Measurements from ENCODE around the gene AMTN.
"Not testable (repeated sequence)": the region's sequence is repeated elsewhere in the genome, so short reads cannot be mapped to it uniquely, and the experiment has no call there.

The AMTN gene, protein sequence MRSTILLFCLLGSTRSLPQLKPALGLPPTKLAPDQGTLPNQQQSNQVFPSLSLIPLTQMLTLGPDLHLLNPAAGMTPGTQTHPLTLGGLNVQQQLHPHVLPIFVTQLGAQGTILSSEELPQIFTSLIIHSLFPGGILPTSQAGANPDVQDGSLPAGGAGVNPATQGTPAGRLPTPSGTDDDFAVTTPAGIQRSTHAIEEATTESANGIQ

DNA sequence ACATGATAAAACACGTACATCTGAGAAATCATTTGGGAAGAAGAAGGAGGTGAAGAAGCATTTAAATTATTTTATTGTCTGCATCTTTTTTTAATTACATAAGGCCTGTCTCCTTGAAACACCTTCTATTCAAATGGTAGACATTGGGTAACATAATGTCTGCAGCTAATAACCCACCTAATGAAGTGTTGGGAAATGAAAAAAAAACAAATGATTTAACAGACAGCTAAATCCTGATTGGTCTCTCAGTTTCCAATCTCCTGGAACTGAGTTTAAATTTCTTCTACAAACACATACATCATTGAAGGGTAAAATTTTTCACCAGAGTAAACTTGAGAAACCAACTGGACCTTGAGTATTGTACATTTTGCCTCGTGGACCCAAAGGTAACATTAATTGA, at the start of gene AMTN:
Gene AMTN (plus strand): TSS at position 301 of the 400 bp plus-strand sequence. CDS start 209 bp downstream, outside the sequence.
- no peak for DNase-seq

DNA sequence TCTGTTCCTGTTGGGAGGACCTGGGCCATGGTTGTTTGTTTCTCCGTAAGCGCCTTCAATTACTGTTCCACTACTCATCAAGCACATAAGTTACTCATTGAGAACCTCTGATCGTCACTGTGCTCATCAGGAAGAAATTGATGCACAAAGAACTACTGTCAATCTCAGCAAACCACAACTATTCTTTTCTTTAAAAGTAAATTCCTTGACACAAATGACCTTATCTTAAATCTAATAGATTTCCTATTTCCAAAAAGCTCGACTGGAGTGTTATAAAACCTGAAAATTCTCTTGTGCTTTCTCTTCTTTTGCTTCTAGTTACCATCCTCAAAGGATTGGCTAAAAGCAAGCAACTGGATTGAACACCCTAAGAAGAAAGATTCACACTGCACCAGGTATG, 46.5 kb upstream of the AMTN start, which contains the start of gene MUC7:
Gene MUC7 (plus strand): TSS at position 301 of the 400 bp plus-strand sequence. CDS start 1,825 bp downstream, outside the sequence.
- DNase-seq: no peak

DNA sequence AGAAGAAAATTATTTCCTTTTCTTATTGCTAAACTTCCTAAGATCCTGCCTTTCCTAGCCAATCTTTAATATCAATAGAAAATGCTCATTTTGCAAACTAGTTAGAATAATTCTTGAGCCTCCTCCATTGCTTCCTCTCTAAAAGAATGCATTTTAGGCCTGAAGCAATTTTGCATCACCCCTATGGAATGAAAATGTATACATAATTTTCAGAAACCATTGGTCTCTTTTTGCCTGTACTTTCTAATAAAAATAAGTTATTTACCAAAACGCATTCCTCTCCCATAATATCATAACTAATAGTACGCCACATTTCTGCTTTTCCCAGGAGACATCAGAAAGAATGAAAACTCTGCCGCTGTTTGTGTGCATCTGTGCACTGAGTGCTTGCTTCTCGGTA, 44.7 kb upstream of the AMTN start:
- no peak for DNase-seq

DNA sequence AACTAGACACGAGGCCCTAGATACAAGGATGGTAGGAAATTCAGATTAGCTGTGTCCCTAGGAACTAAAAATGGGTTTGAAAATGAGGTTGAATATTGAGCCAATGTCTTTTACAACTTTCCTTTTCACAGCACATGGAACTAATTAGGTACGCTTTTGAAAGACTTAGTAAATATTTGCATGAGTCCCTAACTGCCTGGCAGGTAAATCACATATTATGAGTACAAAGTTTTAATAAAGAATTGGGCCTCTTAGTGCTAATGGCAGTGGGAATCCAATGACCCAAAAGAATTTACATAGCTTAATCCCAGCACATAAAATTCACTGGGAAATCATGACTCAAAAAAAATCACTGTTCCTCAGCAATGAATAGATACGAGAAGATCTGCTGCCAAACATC, 29.6 kb upstream of the AMTN start:
- DNase-seq: no peak

DNA sequence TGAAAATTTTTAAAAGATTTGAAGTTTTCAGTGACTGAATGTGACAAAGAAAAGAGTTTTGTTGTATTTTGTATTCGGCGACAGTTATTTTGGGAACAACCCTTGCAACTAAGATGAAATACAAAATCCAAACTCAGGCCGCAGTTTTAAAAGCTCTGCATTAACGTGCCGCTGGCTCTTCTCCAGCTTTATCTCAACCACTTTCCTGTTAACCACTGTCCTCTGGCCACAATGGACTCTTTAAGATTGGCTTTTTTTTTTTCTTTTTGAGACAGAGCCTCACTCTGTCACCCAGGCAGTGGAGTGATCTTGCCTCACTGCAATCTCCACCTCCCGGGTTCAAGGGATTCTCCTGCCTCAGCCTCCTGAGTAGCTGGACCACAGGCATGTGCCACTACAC, 22.1 kb upstream of the AMTN start:
- DNase-seq: no peak

DNA sequence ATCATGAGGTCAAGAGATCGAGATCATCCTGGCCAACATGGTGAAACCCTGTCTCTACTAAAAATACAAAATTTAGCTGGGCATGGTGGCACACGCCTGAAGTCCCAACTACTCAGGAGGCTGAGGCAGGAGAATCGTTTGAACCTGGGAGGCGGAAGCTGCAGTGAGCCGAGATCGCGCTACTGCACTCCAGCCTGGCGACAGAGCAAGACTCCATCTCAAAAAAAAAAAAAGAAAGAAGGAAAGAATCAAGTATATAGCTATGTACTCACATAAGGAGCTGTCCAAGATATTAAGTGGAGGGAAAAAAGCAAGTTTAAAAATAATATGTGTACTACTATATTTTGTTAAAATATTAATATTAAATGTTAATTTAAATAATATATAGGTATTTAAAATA, 16.5 kb upstream of the AMTN start:
- not testable (repeated sequence) for DNase-seq

DNA sequence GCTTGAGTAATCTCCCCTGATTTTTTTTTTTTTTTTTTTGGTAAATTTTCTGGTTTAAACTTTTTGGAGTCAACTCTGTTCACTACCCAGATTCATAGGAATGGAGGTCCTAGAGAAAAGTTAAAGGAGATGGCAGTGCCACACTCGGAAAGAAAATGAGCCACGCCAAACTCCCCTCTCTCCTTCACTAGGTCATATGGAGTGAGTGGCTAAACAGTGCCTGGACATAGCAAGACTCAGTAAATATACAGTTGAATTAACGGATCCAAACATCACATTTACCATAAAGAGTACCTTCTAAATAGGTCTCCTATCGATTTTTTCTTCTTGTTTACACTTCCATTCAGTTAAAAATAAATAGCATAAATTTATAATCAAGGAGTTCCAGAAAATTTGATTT, 13.6 kb upstream of the AMTN start:
- DNase-seq: no peak

DNA sequence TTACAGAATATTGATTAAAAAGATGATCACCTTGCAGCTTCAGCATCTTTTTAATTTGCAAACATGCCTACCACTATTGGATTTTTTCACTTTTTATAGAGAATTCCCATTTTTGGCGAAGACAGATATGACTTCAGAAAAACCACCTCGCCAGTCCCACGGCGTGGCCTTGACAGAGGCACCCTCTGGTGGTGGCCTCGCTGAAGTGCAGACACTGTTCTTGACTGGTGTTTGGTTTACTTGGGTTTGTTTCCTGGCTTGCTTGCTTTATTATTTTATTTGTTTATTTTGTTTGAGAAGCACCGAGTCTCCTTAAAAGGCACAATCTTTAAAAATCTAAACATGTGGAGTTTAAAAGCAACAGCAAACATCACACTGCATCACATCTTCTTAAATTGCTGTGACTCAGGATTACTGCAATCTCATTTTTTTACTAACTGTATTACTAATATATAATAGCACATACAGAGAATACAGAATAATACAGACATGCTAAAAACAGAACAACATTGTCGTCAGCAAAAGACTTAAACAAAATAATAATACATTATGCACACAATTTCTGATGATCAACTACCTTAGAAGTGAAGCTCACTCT, 13.1 kb upstream of the AMTN start:
- no peak for DNase-seq

DNA sequence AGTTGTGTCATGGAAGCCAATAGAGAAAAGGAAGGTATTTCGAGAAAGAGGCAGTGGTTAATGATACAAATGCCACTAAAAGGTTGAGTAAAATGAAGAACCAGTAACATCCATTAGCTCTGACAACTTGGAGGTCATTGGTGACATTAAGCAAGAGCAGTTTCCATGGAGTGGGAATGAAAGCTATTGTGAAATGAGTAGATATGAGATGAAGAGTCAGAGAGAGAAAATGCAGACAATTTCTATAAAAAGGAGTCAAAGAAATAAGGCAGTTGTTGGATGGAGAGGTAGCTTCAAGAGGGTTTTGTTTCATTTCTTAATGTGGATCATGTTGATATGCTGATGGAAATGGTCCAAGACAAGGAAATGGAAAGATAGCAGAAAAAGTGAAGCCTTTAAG, 9.6 kb upstream of the AMTN start:
- DNase-seq: no peak

DNA sequence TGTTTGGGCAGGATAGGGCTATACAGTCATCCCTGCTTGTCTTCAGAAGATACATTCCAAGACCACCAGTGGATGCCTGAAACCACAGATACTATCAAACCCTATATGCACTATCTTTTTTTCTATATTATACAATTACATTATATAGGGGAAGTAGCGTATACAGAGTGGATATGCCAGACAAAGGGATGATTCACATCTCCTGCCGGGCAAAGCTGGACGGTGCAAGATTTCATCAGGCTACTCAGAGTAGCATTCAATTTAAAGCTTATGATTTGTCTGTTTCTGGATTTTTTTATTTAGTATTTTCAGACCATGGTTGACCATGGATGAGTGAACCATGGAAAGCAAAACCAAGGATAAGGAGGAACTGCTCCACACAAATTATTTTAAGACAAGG, 7.0 kb upstream of the AMTN start:
- DNase-seq: no peak

DNA sequence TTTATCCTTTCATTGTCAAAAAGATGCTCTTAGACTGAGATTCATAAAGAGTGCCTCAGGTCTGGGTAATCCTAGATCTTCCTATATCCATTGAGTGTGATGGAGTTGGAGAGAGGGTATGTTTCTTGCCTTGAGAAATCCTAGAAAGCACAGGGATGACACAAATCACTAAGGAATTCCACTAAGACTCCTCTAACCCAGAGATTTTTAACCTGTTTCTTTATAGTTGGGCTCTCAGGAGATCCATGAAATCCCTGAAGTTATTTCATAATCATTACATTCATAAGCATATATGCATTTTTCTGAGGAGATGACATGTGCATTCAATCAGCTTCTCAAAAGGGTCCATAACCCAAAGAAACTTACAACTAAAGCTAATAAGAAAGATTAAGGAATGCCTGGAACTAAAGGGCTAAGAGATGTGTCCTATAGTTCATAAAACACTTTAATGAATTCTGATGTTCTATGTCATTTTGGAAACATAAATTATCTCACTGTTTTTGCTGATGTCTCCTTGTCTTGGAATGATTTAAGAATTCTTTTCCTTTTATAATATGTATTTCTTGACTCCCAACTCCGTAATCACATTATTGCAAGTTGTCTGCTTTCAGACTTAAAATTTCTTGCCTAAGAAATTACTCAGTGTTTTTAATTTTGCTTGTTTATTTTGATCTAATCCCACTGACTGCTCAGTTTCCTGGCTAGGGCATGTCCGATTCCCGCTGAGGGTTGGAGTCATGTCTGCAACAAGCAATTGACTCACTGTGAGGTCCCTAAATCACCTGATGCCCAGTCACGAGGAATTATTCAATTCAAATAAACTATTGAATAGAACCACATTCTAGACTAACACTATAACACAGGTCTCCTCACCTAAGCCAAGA, 2.8 kb upstream of the AMTN start:
- DNase-seq: no peak

DNA sequence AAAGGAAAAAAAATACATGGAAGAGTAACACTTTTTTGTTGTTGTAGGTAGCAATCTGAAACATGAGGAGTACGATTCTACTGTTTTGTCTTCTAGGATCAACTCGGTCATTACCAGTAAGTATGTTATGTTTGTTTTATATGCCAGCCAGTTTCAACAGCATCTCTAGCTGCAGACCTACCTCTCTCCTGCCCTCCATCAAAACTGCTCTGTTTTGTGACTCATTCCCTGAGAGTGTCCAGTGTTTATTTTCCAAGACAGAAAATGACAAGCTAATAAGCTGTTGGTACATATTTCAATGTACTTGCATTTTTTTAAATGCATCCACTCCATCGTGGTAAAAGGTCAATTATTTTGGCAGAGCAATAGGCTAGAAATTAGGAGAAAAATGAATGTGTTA, 347 bp downstream of the AMTN start:
- no peak for DNase-seq

DNA sequence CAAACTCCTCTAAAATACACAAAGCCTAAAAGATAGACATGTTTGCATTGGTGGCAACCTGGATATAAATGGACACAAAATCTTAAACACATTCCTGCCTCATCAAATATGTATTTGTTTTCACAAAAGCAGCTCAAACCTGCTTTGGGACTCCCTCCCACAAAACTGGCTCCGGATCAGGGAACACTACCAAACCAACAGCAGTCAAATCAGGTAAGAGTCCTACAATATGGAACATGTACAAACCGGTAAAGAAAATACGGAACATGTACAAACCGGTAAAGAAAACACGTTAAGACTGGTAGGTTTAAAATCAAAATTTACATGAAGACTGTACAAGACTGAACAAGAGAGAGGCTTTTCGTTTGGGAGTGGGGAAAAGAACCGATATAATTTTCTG, 4.3 kb downstream of the AMTN start:
- DNase-seq: no peak

DNA sequence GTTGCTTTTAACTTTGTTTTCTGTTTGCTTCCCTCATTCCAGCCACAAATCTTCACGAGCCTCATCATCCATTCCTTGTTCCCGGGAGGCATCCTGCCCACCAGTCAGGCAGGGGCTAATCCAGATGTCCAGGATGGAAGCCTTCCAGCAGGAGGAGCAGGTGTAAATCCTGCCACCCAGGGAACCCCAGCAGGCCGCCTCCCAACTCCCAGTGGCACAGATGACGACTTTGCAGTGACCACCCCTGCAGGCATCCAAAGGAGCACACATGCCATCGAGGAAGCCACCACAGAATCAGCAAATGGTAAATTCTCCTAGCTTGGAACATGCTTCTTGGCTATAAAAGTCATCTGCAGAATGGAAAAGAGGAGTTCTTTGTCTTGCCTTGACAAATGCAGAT, 12.6 kb downstream of the AMTN start:
- no peak for DNase-seq

DNA sequence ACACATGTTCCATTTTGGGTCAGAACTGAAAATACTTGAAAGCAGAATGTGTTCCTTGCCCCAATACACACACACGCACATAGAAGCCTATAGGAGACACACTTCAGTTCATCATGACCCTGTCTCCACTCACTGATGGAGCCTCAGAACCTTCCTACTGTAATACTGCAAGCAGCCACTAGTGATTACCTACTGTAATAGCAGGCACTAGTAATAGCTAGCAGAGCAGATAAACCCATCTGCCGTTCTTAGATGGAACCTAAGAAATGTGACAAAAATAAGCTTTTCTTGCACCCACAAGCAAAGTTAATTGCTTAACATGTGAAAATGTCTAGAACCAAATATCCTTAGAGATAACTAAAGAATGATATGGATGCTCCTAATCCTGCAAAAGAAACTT, 13.6 kb downstream of the AMTN start:
- no peak for DNase-seq

DNA sequence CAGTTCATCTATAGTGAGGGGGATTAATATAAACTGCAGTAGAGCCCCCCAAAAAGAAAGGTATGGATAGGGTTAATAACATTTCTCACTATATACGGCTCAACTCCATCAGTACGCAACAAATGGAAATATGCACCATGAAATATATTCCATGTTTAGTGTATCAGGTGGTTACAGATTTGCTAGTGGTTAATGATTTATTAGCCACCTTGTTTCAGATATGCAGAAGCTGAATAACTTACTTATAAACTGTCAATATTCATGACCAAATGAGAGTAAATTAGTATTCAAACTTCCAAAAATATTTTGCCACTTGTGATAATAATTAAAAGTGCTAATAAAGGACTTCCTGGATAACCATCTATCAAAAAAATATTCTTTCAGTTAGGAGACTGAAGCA, 14.8 kb downstream of the AMTN start:
- no peak for DNase-seq

DNA sequence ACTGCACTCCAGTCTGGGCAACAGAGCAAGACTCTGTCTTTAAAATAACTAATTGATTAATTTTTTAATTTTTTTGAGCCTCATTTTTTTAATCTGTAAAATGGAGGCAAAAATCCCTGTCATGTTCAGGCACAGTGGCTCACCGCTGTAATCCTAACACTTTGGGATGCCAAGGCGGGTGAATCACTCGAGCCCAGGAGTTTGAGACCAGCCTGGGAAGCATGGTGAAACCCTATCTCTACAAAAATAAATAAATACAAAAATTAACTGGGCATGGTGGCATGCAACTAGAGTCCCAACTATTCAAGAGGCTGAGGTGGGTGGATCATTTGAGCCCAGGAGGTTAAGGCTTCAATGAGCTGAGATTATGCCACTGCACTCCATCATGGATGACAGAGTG, 15.4 kb downstream of the AMTN start:
- DNase-seq: no peak

DNA sequence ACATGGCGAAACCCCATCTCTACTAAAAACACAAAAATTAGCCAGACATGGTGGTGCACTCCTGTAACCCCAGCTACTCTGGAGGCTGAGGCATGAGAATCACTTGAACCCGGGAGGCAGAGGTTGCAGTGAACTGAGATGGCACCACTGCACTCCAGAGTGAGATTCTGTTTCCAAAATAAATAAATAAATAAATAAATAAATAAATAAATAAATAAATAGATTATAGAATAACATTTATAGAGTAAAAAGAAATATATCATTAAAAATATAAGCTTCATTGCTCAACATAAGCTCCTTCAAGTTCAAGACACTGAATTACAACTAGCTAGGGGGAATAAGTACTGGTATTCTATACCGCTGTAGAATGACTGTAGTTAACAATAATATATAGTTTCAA, 16.5 kb downstream of the AMTN start:
- DNase-seq: not testable (repeated sequence)

DNA sequence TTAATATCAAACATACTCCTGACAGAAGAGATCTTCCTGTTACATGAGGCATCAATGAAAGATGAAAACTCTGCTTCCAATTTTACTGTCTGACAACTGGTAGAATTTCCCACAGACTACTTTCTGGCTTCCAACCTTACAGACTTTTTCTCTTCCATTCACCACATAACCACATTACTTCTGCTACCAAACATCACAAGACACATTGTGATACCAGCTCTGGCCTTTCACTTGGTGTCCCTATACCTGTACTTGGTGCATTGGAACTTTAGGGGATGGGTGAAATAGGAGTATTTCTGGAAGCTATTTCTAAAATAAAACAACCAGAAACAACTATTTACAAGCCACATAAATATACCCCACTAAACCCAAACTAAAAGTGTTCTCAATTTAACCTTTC, 20.5 kb downstream of the AMTN start:
- DNase-seq: no peak

DNA sequence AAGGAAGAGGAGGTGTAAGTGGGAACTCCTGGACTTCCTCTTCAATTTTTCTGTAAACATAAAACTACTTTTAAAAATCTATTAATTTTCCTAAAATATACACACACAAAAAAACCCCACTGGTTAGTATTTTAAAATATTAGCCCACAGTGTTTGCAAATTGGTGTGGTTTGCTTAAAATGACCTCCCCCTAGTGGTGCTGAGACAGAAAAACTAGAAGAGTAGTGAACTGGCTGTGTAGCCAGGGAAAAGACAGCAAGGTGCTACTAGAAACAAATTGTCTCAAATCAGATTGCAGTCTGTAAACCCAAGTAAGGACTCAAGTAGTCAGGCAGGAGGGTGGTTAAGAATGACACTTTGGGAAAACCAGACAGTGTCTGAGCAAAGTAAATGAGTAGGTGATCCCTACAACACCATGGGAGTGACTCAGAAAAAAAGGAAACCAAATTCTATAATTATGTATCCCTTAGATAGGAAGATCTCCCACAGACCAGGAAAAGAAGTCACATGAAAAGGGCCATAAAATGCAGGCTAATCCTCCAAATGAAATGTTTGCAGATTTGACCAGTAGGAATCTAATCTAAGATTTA, 26.0 kb downstream of the AMTN start:
- no peak for DNase-seq

DNA sequence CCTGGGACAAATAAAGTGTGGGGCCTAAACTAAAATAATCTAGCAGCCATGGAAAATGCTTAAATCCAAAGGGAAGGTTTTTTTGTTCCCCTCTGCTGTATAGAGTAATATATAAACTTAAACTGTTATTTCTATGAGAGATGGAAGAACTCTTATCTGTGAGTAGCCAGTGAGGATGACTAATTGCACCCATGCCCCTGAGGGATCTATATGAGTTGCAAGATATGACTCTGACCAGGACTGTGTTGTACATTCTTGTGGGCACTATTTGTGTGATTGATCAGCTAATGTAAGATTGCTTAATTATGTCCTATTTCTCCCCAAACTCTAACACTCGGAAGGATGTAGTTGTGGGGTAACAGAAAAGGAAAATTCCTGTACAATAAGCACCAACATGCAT, 38.5 kb downstream of the AMTN start:
- no peak for DNase-seq

DNA sequence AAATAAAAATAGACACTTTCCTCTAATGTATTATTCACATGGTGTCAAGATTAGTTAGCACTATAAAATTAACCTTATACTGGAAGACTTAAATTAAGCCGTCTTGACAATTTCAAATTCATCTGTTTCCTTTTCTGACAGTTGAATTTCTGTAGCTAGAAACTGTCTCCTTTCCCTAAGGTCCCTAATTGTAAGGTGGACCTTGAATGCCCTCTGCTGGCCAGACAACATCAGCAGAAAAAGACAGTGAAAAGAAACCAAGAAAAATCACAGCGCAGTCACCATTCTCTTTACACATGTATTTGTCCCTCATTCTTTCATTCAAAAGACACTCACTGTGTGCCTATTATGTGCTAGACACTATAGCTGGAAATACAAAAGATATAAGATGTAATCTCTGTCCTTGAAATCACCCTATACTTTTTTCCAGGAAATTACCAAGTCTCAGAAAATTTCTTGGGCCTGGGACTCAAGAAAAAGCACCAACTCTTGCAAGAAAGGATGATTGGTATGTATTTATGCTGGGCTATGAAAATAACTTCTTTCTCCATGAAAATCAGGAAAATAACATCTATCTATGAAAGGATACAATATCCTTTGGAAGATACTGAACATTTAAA, 41.0 kb downstream of the AMTN start:
- peak; percentile 4 for DNase-seq

DNA sequence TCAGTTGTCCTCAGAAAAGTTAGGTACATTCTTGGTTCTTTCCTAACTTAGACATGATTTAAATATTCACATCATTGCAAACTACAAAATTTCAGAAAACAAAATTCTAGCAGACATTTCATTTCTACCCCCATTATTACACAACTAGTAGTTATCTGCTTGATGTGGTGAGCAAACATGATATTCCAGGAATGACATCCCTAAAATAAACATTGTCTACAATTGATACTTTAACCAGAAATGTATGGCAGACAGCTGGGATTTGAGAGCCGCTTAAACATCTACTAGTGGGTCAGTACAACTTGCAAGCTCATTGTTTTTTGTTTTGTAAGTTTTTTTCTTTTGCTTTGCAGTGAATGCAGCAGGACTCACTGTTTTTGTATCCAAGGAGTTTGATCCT, 41.6 kb downstream of the AMTN start:
- no peak for DNase-seq

All from NCI-H187 treated with DMSO at 0.1 percent for 48 hours (cell line).